Fibroblast of pulmonary artery (primary cell): Measurements from ENCODE around the gene GJB6.

Source experiments
- DNase-seq: peaks from one replicate; pipeline ENCODE4 v3.0.0-alpha.2; 2010; ENCODE audit warnings: low read depth
- H3K4me3 ChIP-seq: replicated peaks from 2 replicates; pipeline ENCODE4 v1.5.1; 2011; ENCODE audit warnings: low read depth, mild to moderate bottlenecking, control low read depth, low read length, moderate library complexity
- TF ChIP-seq, protein P1 (sequence below): IDR thresholded peaks from 2 replicates; pipeline ENCODE4 v1.5.1; 2011; ENCODE audit warnings: mild to moderate bottlenecking, control low read depth, low read length, inconsistent platforms; ENCODE audit errors: missing control alignments

The GJB6 gene

DNA sequence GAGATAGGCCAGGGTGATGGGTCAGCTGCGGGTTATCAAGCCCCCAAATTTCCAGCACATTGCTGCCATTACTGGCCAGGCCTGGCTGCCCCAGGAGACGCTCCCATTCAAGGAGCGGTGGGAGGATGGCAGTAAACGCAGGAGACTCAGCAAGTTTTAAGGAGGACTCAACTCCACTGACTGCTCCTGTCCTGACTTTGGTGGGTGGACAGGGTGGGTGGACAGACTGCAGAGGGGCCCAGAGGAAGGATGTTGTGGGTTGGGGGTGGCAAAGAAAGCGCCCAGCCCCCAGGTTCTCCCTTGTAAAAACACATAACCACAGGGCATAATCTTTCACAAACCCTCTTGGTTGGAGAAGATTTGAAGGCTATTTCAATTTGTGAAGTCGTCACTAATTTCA lies 4.4 kb downstream of the GJB6 start:
- DNase-seq, result no peak
- TF ChIP-seq, protein P1, sequence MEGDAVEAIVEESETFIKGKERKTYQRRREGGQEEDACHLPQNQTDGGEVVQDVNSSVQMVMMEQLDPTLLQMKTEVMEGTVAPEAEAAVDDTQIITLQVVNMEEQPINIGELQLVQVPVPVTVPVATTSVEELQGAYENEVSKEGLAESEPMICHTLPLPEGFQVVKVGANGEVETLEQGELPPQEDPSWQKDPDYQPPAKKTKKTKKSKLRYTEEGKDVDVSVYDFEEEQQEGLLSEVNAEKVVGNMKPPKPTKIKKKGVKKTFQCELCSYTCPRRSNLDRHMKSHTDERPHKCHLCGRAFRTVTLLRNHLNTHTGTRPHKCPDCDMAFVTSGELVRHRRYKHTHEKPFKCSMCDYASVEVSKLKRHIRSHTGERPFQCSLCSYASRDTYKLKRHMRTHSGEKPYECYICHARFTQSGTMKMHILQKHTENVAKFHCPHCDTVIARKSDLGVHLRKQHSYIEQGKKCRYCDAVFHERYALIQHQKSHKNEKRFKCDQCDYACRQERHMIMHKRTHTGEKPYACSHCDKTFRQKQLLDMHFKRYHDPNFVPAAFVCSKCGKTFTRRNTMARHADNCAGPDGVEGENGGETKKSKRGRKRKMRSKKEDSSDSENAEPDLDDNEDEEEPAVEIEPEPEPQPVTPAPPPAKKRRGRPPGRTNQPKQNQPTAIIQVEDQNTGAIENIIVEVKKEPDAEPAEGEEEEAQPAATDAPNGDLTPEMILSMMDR, result no peak
- H3K4me3 ChIP-seq, result no peak overlapping the region

- TF ChIP-seq, protein P1, result no peak
- DNase-seq, result no peak
- H3K4me3 ChIP-seq, result no peak overlapping the region
Observed at GRCh38 chr13:20227288-20227687, 4.8 kb downstream of the GJB6 start.

DNA sequence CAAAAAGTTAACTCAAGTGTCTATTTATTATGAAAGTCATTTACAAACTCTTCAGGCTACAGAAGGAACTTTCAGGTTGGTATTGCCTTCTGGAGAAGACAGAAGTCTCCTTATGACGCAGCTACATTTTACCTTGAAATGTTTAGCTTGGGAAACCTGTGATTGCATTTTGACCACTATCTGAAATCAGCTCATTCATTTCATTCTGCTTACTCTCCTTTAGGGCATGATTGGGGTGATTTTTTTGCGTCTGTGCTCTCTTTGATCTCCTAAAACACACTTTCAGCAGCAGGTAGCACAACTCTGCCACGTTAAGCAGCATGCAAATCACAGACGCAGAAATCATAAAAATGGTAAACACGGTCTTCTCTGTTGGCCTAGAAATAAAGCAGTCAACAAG lies 9.6 kb downstream of the GJB6 start:
- DNase-seq, result no peak
- TF ChIP-seq, protein P1, result no peak
- no peak overlapping the region for H3K4me3 ChIP-seq

- TF ChIP-seq, protein P1, result no peak
- no peak for DNase-seq
- H3K4me3 ChIP-seq, result no peak overlapping the region
Observed at GRCh38 chr13:20221772-20222171, 10.3 kb downstream of the GJB6 start.

- no peak for DNase-seq
Observed at GRCh38 chr13:20219577-20219976, 12.5 kb downstream of the GJB6 start.

DNA sequence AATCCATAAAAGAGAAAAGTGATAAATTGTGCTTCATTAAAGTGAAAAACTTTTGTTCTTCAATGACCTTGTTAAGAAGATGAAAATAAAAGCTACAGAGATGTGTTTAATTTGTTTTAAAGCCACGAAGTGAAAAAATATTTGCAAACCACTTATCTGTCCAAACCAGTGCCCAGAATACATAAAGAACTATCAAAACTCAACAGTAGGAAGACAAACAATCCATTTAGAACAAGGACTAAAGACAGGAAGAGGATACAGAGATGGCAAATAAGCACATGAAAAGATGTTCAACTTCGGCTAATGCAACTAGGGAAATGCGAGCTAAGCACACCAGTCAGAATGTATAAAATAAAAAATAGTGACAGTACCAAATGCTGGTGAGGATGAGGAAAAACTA lies 15.0 kb downstream of the GJB6 start:
- DNase-seq, result no peak
- H3K4me3 ChIP-seq, result no peak overlapping the region
- TF ChIP-seq, protein P1, result no peak

More at GRCh38 chr13:20219577-20219976, 12.5 kb downstream of the GJB6 start:
- H3K4me3 ChIP-seq, result no peak overlapping the region
- TF ChIP-seq, protein P1, result no peak

DNA sequence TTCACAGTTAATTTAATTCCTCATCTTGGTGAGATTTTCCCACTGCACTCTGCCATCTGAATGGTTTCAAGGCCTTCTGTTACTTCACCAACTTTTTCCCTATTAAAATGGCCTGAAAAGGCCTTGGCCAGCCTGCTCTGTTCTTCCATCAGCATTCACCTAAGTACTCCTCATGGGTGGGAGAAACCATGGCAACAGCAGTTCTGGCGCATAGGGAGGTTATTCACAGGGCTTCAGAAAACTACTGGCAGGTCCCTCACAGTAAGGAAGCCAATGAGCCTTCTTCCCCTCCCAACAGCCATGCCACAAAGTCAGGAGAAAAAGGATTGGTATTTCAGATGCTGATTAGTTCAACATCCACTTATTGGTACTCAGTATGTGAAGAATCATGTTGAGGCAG lies 22.2 kb downstream of the GJB6 start:
- TF ChIP-seq, protein P1, result no peak
- no peak overlapping the region for H3K4me3 ChIP-seq
- DNase-seq, result no peak
